ENCODE data around the gene HOXB1. TPM values are rescaled to one million over a fixed set of nuclear protein-coding genes. Genes with fewer than 3 reads are reported as not detected.

Gene HOXB1
- total and polyA plus RNA-seq, 2 donors (not counting 3 experiments of a cell fraction or from before 2014, with no cell fraction given) = not detected

DNA sequence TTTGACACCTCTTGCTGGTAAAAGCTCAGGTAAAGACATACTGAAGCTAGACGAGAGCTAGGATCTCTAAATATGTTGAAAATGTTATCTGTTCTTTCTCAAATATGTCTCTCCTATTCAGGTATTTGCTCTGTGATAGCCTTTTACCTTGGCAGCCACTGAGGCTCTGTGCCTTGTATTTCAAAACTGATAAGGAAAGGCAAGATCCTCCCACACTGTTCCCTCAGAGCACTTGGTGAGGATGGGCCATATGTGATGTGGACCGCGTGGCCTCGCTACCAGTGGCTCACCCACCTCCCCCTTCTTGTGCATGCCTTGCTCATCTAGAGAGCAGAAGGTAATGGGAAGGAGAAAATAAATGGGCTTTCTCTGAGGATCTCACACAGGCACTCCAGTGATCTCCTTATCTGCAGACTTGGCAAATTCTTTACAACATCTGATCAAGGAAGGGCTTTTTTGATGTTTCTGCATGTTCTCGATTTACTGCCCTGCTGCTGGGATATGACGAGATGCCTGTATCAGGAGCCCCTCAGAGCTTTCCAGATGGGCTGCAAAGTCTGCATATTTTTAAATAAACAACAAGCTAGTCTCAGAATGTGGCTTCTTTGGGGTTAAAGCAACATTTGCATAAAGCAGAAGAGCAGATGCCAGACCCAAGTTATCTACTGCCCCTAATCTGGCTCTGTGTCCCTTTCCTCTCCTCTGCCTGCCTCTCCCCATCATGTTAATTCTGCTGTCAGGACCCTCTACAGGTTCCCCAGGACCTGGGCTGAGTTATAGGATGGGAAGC lies 16.9 kb downstream of the HOXB1 start:
- H3K9me1 ChIP-seq (replicated peaks; ENCODE audit: control insufficient read depth, extremely low read depth, insufficient read depth, low read length) = no peaks in the 10 kb centered on the region
- dilution Hi-C loops (cut with MboI; ENCODE audit: extremely low pct_ligation_motif_present, low sequenced_read_pairs) = no loop called here

More for the DNA sequence above, 16.9 kb downstream of the HOXB1 start:
- Histone ChIP-seq H3K9me3 (replicated peaks; ENCODE audit: control insufficient read depth, insufficient read depth, low read length) (no peaks in the 10 kb centered on the region), H3K9ac (replicated peaks; ENCODE audit: extremely low read depth, insufficient read depth, low read length) (no peak overlapping the region), H3K4me1 (ENCODE audit: control insufficient read depth, extremely low read depth, insufficient read depth, low read length) (no peaks in the 10 kb centered on the region), H3K27me3 (ENCODE audit: control insufficient read depth in 2 of 2, insufficient read depth in 2 of 2, low read length in 2 of 2) (peaks cover 44 to 51% of the 10 kb centered on the region in 2 experiments), H3K4me3 (replicated peaks in 1 of 3; ENCODE audit: insufficient read depth in 1 of 3, low read depth in 1 of 3, low read length in 3 of 3) (no peak overlapping the region), H4K20me1 (replicated peaks; ENCODE audit: control insufficient read depth, extremely low read depth, insufficient read depth, low read length) (no peaks in the 10 kb centered on the region), H2AFZ (ENCODE audit: low read depth, low read length) (no peak overlapping the region), H3K79me2 (ENCODE audit: control insufficient read depth, insufficient read depth, low read length) (no peaks in the 10 kb centered on the region), H3K36me3 (ENCODE audit: control insufficient read depth in 2 of 2, extremely low read depth in 1 of 2, insufficient read depth in 2 of 2, low read length in 2 of 2) (no peaks in the 10 kb centered on the region), H3K4me2 (ENCODE audit: insufficient read depth, low read length) (no peak overlapping the region), H3K27ac (ENCODE audit: insufficient read depth, low read depth, low read length) (no peak overlapping the region)
- DNase-seq (ENCODE audit: low read depth, low spot score) (no peak), FAIRE-seq (no peak)
- BruUV-seq (replicated peaks) = no TSS peak
- POLR2A ChIA-PET = no interaction called here
- no peak for TF ChIP-seq GATA2 (IDR thresholded peaks at IDR 0.05; ENCODE audit: insufficient read depth, insufficient read length, low read depth, low read length)
- TF ChIP-seq, protein P1, sequence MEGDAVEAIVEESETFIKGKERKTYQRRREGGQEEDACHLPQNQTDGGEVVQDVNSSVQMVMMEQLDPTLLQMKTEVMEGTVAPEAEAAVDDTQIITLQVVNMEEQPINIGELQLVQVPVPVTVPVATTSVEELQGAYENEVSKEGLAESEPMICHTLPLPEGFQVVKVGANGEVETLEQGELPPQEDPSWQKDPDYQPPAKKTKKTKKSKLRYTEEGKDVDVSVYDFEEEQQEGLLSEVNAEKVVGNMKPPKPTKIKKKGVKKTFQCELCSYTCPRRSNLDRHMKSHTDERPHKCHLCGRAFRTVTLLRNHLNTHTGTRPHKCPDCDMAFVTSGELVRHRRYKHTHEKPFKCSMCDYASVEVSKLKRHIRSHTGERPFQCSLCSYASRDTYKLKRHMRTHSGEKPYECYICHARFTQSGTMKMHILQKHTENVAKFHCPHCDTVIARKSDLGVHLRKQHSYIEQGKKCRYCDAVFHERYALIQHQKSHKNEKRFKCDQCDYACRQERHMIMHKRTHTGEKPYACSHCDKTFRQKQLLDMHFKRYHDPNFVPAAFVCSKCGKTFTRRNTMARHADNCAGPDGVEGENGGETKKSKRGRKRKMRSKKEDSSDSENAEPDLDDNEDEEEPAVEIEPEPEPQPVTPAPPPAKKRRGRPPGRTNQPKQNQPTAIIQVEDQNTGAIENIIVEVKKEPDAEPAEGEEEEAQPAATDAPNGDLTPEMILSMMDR (IDR thresholded peaks at IDR 0.05; ENCODE audit: extremely low read depth in 1 of 2, insufficient read depth in 1 of 2, low read depth in 1 of 2, low read length in 2 of 2) = no peak
- no peak for TF ChIP-seq JUN (IDR thresholded peaks at IDR 0.05; ENCODE audit: borderline replicate concordance, insufficient read depth, insufficient read length, low read depth)
- no peak for TF ChIP-seq POLR2AphosphoS5 (IDR thresholded peaks at IDR 0.05; ENCODE audit: insufficient read depth, low read depth, low read length)
- no peak for TF ChIP-seq FOS (IDR thresholded peaks at IDR 0.05; ENCODE audit: borderline replicate concordance, insufficient read depth, low read length)
- TF ChIP-seq EZH2 (IDR thresholded peaks at IDR 0.05; ENCODE audit: borderline replicate concordance, low read depth, low read length, severe bottlenecking) = no peak
- TF ChIP-seq MYC (IDR thresholded peaks at IDR 0.05; ENCODE audit: low read depth, low read length) = no peak
- TF ChIP-seq, protein P2, sequence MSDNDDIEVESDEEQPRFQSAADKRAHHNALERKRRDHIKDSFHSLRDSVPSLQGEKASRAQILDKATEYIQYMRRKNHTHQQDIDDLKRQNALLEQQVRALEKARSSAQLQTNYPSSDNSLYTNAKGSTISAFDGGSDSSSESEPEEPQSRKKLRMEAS (IDR thresholded peaks at IDR 0.05; ENCODE audit: insufficient read depth, insufficient read length) = no peak
- TF ChIP-seq POLR2A (IDR thresholded peaks at IDR 0.05; ENCODE audit: low read depth, low read length) = no peak
- CTCF ChIA-PET = interaction anchor here (0.9 to 1.1 kb wide), 4 partner anchors 9 to 105 kb away, joined by 3 read pairs; no protein-coding TSS in a partner anchor
- intact Hi-C loops (cut with micrococcal nuclease) = no loop called here
